Mucosa of rectum (tissue), 2 donors: ENCODE measurements around the gene ARID1B.

Experiments used
- H3K27ac ChIP-seq, 2 donors: one replicate each; pipeline ENCODE4 v1.7.0; 2013; ENCODE audit warnings: inconsistent platforms in 2 of 2, low read depth in 2 of 2, low read length in 2 of 2
- H3K27me3 ChIP-seq, 2 donors: one replicate each; pipeline ENCODE4 v1.7.0; 2013; ENCODE audit warnings: low read length in 2 of 2; ENCODE audit not compliant: control insufficient read depth in 2 of 2, insufficient read depth in 2 of 2
- H3K36me3 ChIP-seq, 2 donors: one replicate each; pipeline ENCODE4 v1.7.0; 2013; ENCODE audit warnings: low read length in 2 of 2; ENCODE audit not compliant: control insufficient read depth in 2 of 2, insufficient read depth in 2 of 2
- H3K4me1 ChIP-seq, 2 donors: one replicate each; pipeline ENCODE4 v1.7.0; 2013; ENCODE audit warnings: low read length in 2 of 2, mild to moderate bottlenecking in 1 of 2; ENCODE audit not compliant: control insufficient read depth in 2 of 2, insufficient read depth in 2 of 2
- H3K4me3 ChIP-seq, 2 donors: one replicate each; pipeline ENCODE4 v1.7.0; 2013; ENCODE audit warnings: low read length in 2 of 2
- H3K9ac ChIP-seq, 2 donors: one replicate each; pipeline ENCODE4 v1.7.0; 2013; ENCODE audit warnings: low read length in 2 of 2, low read depth in 1 of 2, mild to moderate bottlenecking in 1 of 2
- H3K9me3 ChIP-seq, 2 donors: one replicate each; pipeline ENCODE4 v1.7.0; 2013; ENCODE audit warnings: low read length in 2 of 2; ENCODE audit not compliant: control insufficient read depth in 2 of 2
- donor health status: healthy.
- donor health status: Normal muscosa, but diverticular disease.

ARID1B gene

DNA sequence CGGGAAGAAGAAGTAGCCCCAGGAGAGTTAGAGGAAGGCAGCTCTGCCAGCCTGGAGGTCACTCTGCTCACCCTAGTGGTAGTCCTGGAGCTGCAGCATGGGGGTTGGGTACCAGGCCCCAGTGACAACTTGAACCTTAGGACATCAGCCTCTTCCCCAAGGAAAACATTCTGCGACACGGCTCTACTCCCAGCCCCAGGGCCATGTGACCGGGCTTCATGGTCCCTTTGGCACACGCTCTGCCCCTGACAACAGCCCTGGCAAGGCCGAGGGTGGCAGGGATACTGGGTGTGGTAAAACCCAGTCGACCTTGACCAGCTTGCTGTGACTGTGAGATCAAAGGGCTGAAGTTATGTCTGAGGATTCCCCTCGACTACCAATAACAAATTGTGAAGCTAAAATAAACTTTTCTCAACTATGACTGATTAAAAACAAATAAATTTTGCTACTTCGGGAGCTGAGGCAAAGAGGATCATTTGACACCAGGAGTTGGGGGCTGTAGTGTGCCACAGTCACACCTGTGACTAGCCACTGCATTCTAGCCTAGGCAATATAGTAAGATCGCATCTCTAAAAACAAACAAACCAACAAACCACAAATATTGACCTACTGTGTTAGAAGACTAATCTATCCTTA is 24.4 kb upstream of the ARID1B start:
- H3K36me3 ChIP-seq, result no peaks in the 10 kb centered on the region
- H3K9me3 ChIP-seq, result no peaks in the 10 kb centered on the region
- H3K9ac ChIP-seq, result no peak overlapping the region
- no peak overlapping the region for H3K27ac ChIP-seq
- H3K4me1 ChIP-seq, result peaks cover 4 to 5% of the 10 kb centered on the region in 2 donors
- no peaks in the 10 kb centered on the region for H3K27me3 ChIP-seq
- no peak overlapping the region for H3K4me3 ChIP-seq

GRCh38 chr6:156756630-156757610 is 20.3 kb upstream of the ARID1B start:
- Histone ChIP-seq H3K27me3 (no peaks in the 10 kb centered on the region), H3K36me3 (no peaks in the 10 kb centered on the region), H3K9ac (no peak overlapping the region), H3K27ac (no peak overlapping the region), H3K4me3 (no peak overlapping the region), H3K9me3 (no peaks in the 10 kb centered on the region), H3K4me1 (peaks cover 4 to 5% of the 10 kb centered on the region in 2 donors)

DNA sequence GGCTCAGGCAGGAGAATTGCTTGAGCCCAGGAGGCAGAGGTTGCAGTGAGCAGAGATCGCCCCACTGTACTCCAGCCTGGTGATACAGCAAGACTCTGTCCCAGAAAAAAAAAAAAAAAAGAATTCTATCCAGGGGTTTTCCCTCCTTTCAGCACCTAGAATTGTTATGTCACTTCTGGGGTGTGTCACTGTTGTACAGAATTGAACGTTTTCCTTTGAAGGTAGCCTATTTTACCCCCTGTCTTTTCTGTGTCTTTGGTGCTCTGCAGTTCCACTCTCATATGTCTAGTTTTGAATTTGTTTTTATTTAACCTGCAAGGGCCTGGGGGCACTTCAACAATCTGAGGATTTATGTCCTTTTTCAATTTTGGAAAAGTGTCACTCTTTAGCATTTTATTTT is 19.3 kb upstream of the ARID1B start:
- Histone ChIP-seq H3K27ac (no peak overlapping the region), H3K4me3 (no peak overlapping the region), H3K27me3 (no peaks in the 10 kb centered on the region), H3K9ac (no peak overlapping the region), H3K9me3 (no peaks in the 10 kb centered on the region), H3K36me3 (no peaks in the 10 kb centered on the region), H3K4me1 (peaks cover 2 to 3% of the 10 kb centered on the region in 2 donors)

DNA sequence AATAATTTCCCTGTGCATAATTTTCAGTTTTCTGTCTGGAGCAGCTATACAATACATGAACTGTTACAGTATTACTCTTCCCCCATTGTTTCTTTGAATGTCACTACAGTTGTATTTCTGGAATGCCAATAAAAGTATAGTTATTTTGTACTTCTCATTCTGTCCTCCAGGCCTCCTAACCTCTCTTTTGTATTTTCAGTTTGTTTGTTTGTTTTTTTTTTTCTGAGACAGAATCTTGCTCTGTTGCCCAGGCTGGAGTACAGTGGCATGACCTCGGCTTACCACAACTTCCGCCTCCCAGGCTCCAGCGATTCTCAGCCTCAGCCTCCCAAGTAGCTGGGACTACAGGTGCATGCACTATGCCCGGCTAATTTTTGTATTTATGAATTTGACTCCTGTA is 16.8 kb upstream of the ARID1B start:
- no peaks in the 10 kb centered on the region for H3K9me3 ChIP-seq
- H3K4me1 ChIP-seq, result no peaks in the 10 kb centered on the region
- H3K36me3 ChIP-seq, result no peaks in the 10 kb centered on the region
- no peak overlapping the region for H3K4me3 ChIP-seq
- H3K9ac ChIP-seq, result no peak overlapping the region
- H3K27ac ChIP-seq, result no peak overlapping the region
- H3K27me3 ChIP-seq, result no peaks in the 10 kb centered on the region

- Histone ChIP-seq H3K27me3 (no peaks in the 10 kb centered on the region), H3K27ac (no peak overlapping the region), H3K4me3 (no peak overlapping the region), H3K4me1 (no peaks in the 10 kb centered on the region), H3K9me3 (no peaks in the 10 kb centered on the region), H3K36me3 (no peaks in the 10 kb centered on the region), H3K9ac (no peak overlapping the region)
Measured at GRCh38 chr6:156762547-156762946, 14.6 kb upstream of the ARID1B start.

- no peak overlapping the region for H3K27ac ChIP-seq
- no peaks in the 10 kb centered on the region for H3K36me3 ChIP-seq
- no peaks in the 10 kb centered on the region for H3K9me3 ChIP-seq
- no peaks in the 10 kb centered on the region for H3K4me1 ChIP-seq
- H3K9ac ChIP-seq, result no peak overlapping the region
- no peak overlapping the region for H3K4me3 ChIP-seq
- no peaks in the 10 kb centered on the region for H3K27me3 ChIP-seq
Measured at GRCh38 chr6:156765117-156765516, 12.1 kb upstream of the ARID1B start.

- no peaks in the 10 kb centered on the region for H3K4me1 ChIP-seq
- H3K36me3 ChIP-seq, result no peaks in the 10 kb centered on the region
- H3K4me3 ChIP-seq, result no peak overlapping the region
- no peak overlapping the region for H3K9ac ChIP-seq
- no peaks in the 10 kb centered on the region for H3K27me3 ChIP-seq
- H3K9me3 ChIP-seq, result no peaks in the 10 kb centered on the region
- H3K27ac ChIP-seq, result no peak overlapping the region
Measured at GRCh38 chr6:156767603-156768467, 9.3 kb upstream of the ARID1B start.

- no peak overlapping the region for H3K9ac ChIP-seq
- H3K36me3 ChIP-seq, result no peaks in the 10 kb centered on the region
- no peaks in the 10 kb centered on the region for H3K27me3 ChIP-seq
- no peaks in the 10 kb centered on the region for H3K9me3 ChIP-seq
- H3K27ac ChIP-seq, result no peak overlapping the region
- H3K4me1 ChIP-seq, result peaks cover 8 to 11% of the 10 kb centered on the region in 2 donors
- no peak overlapping the region for H3K4me3 ChIP-seq
Measured at GRCh38 chr6:156771047-156771446, 6.1 kb upstream of the ARID1B start.

DNA sequence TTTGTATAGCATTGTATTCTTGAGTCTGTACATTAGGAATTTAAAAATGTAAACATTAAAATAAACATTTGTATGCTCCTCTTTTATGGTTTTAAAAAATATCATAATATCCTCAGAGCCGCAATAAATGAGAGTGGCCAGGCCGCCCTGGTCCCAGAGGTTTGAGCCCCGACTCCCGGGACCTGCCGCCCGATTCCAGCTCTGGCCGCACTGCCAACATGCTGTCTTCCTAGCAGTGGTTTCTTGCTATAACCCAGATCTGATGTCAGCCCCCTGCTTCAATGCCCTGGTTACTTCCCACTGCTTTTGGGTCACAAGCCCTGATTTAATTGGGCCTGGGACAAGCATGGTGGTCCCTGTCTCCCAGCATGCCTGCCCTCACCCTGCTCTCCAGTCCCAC is 5.4 kb upstream of the ARID1B start:
- Histone ChIP-seq H3K27ac (no peak overlapping the region), H3K4me1 (peaks cover 8 to 11% of the 10 kb centered on the region in 2 donors), H3K27me3 (no peaks in the 10 kb centered on the region), H3K9me3 (no peaks in the 10 kb centered on the region), H3K9ac (no peak overlapping the region), H3K36me3 (no peaks in the 10 kb centered on the region), H3K4me3 (no peak overlapping the region)

- Histone ChIP-seq H3K36me3 (no peaks in the 10 kb centered on the region), H3K4me3 (no peak overlapping the region), H3K9me3 (no peaks in the 10 kb centered on the region), H3K27me3 (no peaks in the 10 kb centered on the region), H3K27ac (no peak overlapping the region), H3K9ac (no peak overlapping the region), H3K4me1 (peaks cover 8 to 11% of the 10 kb centered on the region in 2 donors)
Measured at GRCh38 chr6:156773476-156773875, 3.7 kb upstream of the ARID1B start.
